Endothelial cell of umbilical vein (primary cell): ENCODE results near the gene TADA2B. TPM values are rescaled to one million over a fixed set of nuclear protein-coding genes. Genes with fewer than 3 reads are reported as not detected.

ENCODE experiments used
- BruUV-seq: library from RNA; stranded (reverse); fragments of 400-500 nt; replicated peaks from 2 replicates; lab custom pipeline; 2021; lab: Mats Ljungman, UMichigan
- CTCF ChIA-PET: fragments of 300-600, 350-600 bp; sonication (Branson Sonifier 250); formaldehyde crosslinking; loops from one replicate; lab custom pipeline; 2021; ENCODE audit warnings: antibody characterized with exemption, inconsistent platforms; lab: Charles Lee
- POLR2A ChIA-PET: fragments of 300-600, 350-600 bp; sonication (Branson Sonifier 250); formaldehyde crosslinking; loops from one replicate; lab custom pipeline; 2021; ENCODE audit warnings: antibody characterized with exemption, inconsistent platforms; lab: Charles Lee
- DNase-seq: peaks from one replicate; pipeline ENCODE4 v3.0.0-alpha.2; 2011; ENCODE audit warnings: low read depth, low spot score
- FAIRE-seq: peaks from 2 replicates; lab custom pipeline; 2011; peaks lifted over from hg19 to GRCh38; lab: Jason Lieb, UNC
- H2AFZ ChIP-seq: 2 replicates; pipeline ENCODE4 v1.6.0; 2012; ENCODE audit warnings: low read depth, low read length, control low read depth, inconsistent platforms
- H3K27ac ChIP-seq: 2 replicates; pipeline ENCODE4 v1.5.1; 2011; ENCODE audit warnings: low read depth, mild to moderate bottlenecking, control low read depth, low read length, moderate library complexity; ENCODE audit not compliant: insufficient read depth
- H3K27me3 ChIP-seq, 2 experiments: 2 replicates each; pipeline versions ENCODE4 v1.6.0 to v1.6.1; 2011; ENCODE audit warnings: low read length in 2 of 2, mixed read lengths in 1 of 2; ENCODE audit not compliant: control insufficient read depth in 2 of 2, insufficient read depth in 2 of 2
- H3K36me3 ChIP-seq, 2 experiments: 2 replicates in 1 of 2; 3 replicates in 1 of 2; pipeline ENCODE4 v1.5.1; 2011; ENCODE audit warnings: low read length in 2 of 2, mild to moderate bottlenecking in 1 of 2, moderate library complexity in 1 of 2; ENCODE audit not compliant: control insufficient read depth in 2 of 2, insufficient read depth in 2 of 2; ENCODE audit errors: extremely low read depth in 1 of 2
- H3K4me1 ChIP-seq: 3 replicates; pipeline ENCODE4 v1.5.1; 2011; ENCODE audit warnings: mild to moderate bottlenecking, low read length; ENCODE audit not compliant: control insufficient read depth, insufficient read depth; ENCODE audit errors: extremely low read depth
- H3K4me2 ChIP-seq: 2 replicates; pipeline ENCODE4 v1.6.1; 2011; ENCODE audit warnings: low read length, control low read depth, mixed read lengths; ENCODE audit not compliant: insufficient read depth
- H3K4me3 ChIP-seq, 3 experiments: fragments of 200-600 bp in 1 of 3; sonication (generic), shearing (Covaris generic) in 1 of 3; replicated peaks in 1 of 3; 2 replicates each; pipeline ENCODE4 v1.5.1; 2011 to 2016; ENCODE audit warnings: control low read depth in 3 of 3, low read length in 3 of 3, mild to moderate bottlenecking in 2 of 3, inconsistent platforms in 1 of 3, low read depth in 1 of 3, moderate library complexity in 1 of 3; ENCODE audit not compliant: insufficient read depth in 1 of 3
- H3K79me2 ChIP-seq: 2 replicates; pipeline ENCODE4 v1.6.0; 2012; ENCODE audit warnings: low read length, inconsistent platforms; ENCODE audit not compliant: control insufficient read depth, insufficient read depth
- H3K9ac ChIP-seq: replicated peaks from 2 replicates; pipeline ENCODE3; 2011; ENCODE audit warnings: low read length, control low read depth; ENCODE audit not compliant: insufficient read depth; ENCODE audit errors: extremely low read depth
- H3K9me1 ChIP-seq: replicated peaks from 3 replicates; pipeline ENCODE4 v1.6.0; 2011; ENCODE audit warnings: mild to moderate bottlenecking, low read length; ENCODE audit not compliant: control insufficient read depth, insufficient read depth; ENCODE audit errors: extremely low read depth
- H3K9me3 ChIP-seq: replicated peaks from 2 replicates; pipeline ENCODE4 v1.5.1; 2012; ENCODE audit warnings: low read length, inconsistent platforms; ENCODE audit not compliant: control insufficient read depth, insufficient read depth
- H4K20me1 ChIP-seq: replicated peaks from 2 replicates; pipeline ENCODE3; 2011; ENCODE audit warnings: mild to moderate bottlenecking, low read length; ENCODE audit not compliant: control insufficient read depth, insufficient read depth; ENCODE audit errors: extremely low read depth
- EZH2 ChIP-seq: IDR thresholded peaks from 2 replicates; pipeline ENCODE4 v1.6.1; 2012; ENCODE audit warnings: borderline replicate concordance, low read depth, mild to moderate bottlenecking, moderate library complexity, low read length, inconsistent platforms; ENCODE audit not compliant: severe bottlenecking
- FOS ChIP-seq: IDR thresholded peaks from 2 replicates; pipeline ENCODE4 v1.6.1; 2011; ENCODE audit warnings: mild to moderate bottlenecking, low read length, moderate library complexity, borderline replicate concordance; ENCODE audit not compliant: insufficient read depth
- GATA2 ChIP-seq: IDR thresholded peaks from 2 replicates; pipeline ENCODE4 v1.7.0; 2011; ENCODE audit warnings: low read depth, mild to moderate bottlenecking, moderate library complexity, mixed read lengths, low read length; ENCODE audit not compliant: insufficient read length, insufficient read depth
- JUN ChIP-seq: IDR thresholded peaks from 2 replicates; pipeline ENCODE4 v1.6.1; 2011; ENCODE audit warnings: borderline replicate concordance, low read depth; ENCODE audit not compliant: insufficient read length, insufficient read depth
- MAX ChIP-seq: IDR thresholded peaks from 2 replicates; pipeline ENCODE4 v1.6.1; 2011; ENCODE audit not compliant: insufficient read depth, insufficient read length
- MYC ChIP-seq: IDR thresholded peaks from one replicate; pipeline ENCODE4 v1.6.1; 2011; ENCODE audit warnings: mild to moderate bottlenecking, low read depth, low read length
- POLR2A ChIP-seq: IDR thresholded peaks from 2 replicates; pipeline ENCODE4 v1.6.1; 2012; ENCODE audit warnings: low read depth, mild to moderate bottlenecking, control low read depth, low read length
- POLR2AphosphoS5 ChIP-seq: IDR thresholded peaks from 2 replicates; pipeline ENCODE4 v1.6.1; 2012; ENCODE audit warnings: low read depth, mild to moderate bottlenecking, control low read depth, low read length, moderate library complexity; ENCODE audit not compliant: insufficient read depth
- dilution Hi-C: fragments of 300-500 bp; cut with MboI; formaldehyde crosslinking; loops from one replicate; pipeline ENCODE4 v1.15.0; 2019; ENCODE audit warnings: low sequenced_read_pairs; ENCODE audit not compliant: extremely low pct_ligation_motif_present
- intact Hi-C: fragments of 100-400 bp; cut with micrococcal nuclease; formaldehyde crosslinking; loops from one replicate; pipeline ENCODE4 v1.10.0; 2022
- polyA plus RNA-seq, 4 experiments: library from polyadenylated mRNA; depleted of rRNA in 3 of 4; stranded (reverse) in 3 of 4; unstranded in 1 of 4; fragments of >200 nt; gene quantifications; 2 replicates each; pipeline versions ENCODE4 v1.2.1 to v1.2.3, GENCODE V29; 2011 to 2012; ENCODE audit warnings: missing spikeins in 1 of 4
- total RNA-seq: library from RNA; stranded (reverse); gene quantifications from 2 replicates; pipeline ENCODE4 v1.2.3, GENCODE V29; 2021
- TF ChIP-seq, protein P1 (sequence below), 2 donors: IDR thresholded peaks; 1 replicate in 1 of 2; 2 replicates in 1 of 2; pipeline ENCODE4 v1.5.1; 2011; ENCODE audit warnings: low read length in 2 of 2, mild to moderate bottlenecking in 2 of 2, moderate library complexity in 2 of 2, control low read depth in 1 of 2, inconsistent platforms in 1 of 2, low read depth in 1 of 2; ENCODE audit not compliant: insufficient read depth in 1 of 2; ENCODE audit errors: extremely low read depth in 1 of 2

Gene TADA2B
- total and polyA plus RNA-seq, 2 donors (not counting 3 experiments of a cell fraction or from before 2014, with no cell fraction given): 5.5 to 11.5 TPM

GRCh38 chr4:7025040-7025602, 18.1 kb upstream of the TADA2B start:
- Histone ChIP-seq H3K27me3 (no peaks in the 10 kb centered on the region), H4K20me1 (no peaks in the 10 kb centered on the region), H3K9ac (no peak overlapping the region), H3K4me2 (no peak overlapping the region), H3K4me1 (no peaks in the 10 kb centered on the region), H3K9me3 (no peaks in the 10 kb centered on the region), H3K36me3 (peaks cover 0 to 19% of the 10 kb centered on the region in 2 experiments), H3K4me3 (no peak overlapping the region), H2AFZ (no peak overlapping the region), H3K79me2 (no peaks in the 10 kb centered on the region), H3K27ac (no peak overlapping the region), H3K9me1 (no peaks in the 10 kb centered on the region)
- ChIA-PET CTCF (no interaction called here), POLR2A (no interaction called here)
- dilution Hi-C loops: no loop called here
- no TSS peak for BruUV-seq
- no peak for FAIRE-seq
- TF ChIP-seq MAX (no peak), POLR2A (no peak), MYC (no peak), POLR2AphosphoS5 (no peak), FOS (no peak), EZH2 (no peak), JUN (no peak), GATA2 (no peak)
- TF ChIP-seq, protein P1, sequence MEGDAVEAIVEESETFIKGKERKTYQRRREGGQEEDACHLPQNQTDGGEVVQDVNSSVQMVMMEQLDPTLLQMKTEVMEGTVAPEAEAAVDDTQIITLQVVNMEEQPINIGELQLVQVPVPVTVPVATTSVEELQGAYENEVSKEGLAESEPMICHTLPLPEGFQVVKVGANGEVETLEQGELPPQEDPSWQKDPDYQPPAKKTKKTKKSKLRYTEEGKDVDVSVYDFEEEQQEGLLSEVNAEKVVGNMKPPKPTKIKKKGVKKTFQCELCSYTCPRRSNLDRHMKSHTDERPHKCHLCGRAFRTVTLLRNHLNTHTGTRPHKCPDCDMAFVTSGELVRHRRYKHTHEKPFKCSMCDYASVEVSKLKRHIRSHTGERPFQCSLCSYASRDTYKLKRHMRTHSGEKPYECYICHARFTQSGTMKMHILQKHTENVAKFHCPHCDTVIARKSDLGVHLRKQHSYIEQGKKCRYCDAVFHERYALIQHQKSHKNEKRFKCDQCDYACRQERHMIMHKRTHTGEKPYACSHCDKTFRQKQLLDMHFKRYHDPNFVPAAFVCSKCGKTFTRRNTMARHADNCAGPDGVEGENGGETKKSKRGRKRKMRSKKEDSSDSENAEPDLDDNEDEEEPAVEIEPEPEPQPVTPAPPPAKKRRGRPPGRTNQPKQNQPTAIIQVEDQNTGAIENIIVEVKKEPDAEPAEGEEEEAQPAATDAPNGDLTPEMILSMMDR (IDR thresholded peaks at IDR 0.05; ENCODE audit: extremely low read depth in 1 of 2, insufficient read depth in 1 of 2, low read depth in 1 of 2, low read length in 2 of 2): no peak
- intact Hi-C loops: no loop called here
- no peak for DNase-seq
